ENCODE data around the gene CCNY. TPM values are rescaled to one million over a fixed set of nuclear protein-coding genes. Genes with fewer than 3 reads are reported as not detected.

Gene CCNY
- total and polyA plus RNA-seq, 2 of the 4 experiments (the other 2 are of a cell fraction) = 38.0 to 131 TPM

DNA sequence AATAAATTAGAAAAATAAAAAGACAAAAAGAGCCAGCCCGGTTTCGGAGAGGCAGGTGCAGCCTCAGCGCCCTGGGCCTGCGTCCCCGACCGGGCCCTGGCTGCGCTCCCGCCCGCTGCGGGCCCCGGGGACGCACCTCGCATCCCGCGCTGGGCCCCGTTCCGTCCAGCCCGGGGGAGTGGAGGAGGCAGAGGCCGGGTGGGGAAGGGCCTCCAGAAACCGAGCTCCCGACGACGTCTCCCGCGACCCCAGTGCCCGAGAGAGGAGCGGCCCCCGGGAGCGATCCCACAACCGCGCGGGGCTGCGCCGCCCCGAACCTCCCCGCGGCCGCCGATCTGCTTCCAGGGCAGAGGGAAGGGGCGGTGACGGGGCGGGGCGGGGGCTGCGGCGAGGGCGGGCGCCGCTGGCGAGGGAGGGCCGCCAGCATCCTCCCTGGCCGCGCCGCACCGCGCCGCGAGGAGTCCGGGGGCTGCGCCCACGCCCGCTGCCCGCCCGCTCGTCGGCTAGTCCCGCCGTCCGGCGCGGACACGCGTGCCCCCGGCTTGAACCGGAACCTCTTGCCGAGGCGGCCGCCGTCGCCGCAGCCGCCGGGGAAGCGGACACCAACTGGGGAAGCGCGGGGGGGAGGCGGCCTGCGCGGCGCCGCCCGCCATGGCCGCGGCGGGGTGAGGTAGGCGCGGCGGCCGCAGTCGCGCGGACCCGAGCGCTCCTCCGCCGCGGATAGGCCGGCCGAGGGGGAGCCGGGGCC is at the start of gene CCNY (continued):
- TF ChIP-seq RCOR1 (IDR thresholded peaks at IDR 0.05; ENCODE audit: insufficient replicate concordance, low read length) (no peak), MXI1 (IDR thresholded peaks at IDR 0.05; ENCODE audit: borderline replicate concordance, low read depth, low read length) (no peak), MAFK (IDR thresholded peaks at IDR 0.05; ENCODE audit: low read depth, low read length) (no peak), NFE2L2 (IDR thresholded peaks at IDR 0.05; ENCODE audit: low read depth, low read length) (no peak)

DNA sequence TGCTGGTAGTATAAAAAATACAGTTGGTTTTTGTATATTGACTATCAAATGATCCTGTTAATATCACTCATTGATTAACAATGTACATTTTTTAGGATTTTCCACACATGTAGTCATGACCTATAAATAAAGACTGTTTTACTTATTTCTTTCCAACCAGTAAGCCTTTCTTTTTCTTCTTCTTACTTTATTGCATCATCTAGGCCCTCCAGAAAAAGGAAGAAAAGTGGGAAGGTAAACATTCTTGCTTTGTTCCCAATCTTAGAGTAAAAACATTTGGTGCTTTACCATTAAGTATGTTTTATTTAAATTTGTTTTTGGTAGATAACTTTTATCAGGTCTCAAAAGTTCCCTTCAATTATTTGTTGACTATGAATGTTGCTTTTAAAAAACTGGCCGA is 47.1 kb upstream of the CCNY start:
- H4K20me1 ChIP-seq (ENCODE audit: insufficient read depth, low read length) = no peaks in the 10 kb centered on the region
- no peak overlapping the region for H3K9ac ChIP-seq (ENCODE audit: low read depth, low read length)
- H3K27ac ChIP-seq (ENCODE audit: insufficient read depth, low read length) = no peak overlapping the region
- no peak overlapping the region for H3K56ac ChIP-seq (ENCODE audit: extremely low read depth, insufficient read depth, low read length)
- no peak overlapping the region for H3K4me3 ChIP-seq (ENCODE audit: insufficient read depth, low read depth, low read length)
- H3K23ac ChIP-seq (ENCODE audit: low read depth, low read length) = no peak overlapping the region
- 0 out of 2 replicates have a peak, but pooled peaks cover 2% of the 10 kb centered on the region for H3K4me1 ChIP-seq (ENCODE audit: control insufficient read depth, insufficient read depth, low read length)
- H3K9me3 ChIP-seq (ENCODE audit: control insufficient read depth, insufficient read depth, low read length) = no peaks in the 10 kb centered on the region
- H4K91ac ChIP-seq (ENCODE audit: insufficient read depth, low read depth, low read length) = no peak overlapping the region
- H3K18ac ChIP-seq (ENCODE audit: low read depth, low read length) = no peak overlapping the region
- no peak overlapping the region for H2BK20ac ChIP-seq (ENCODE audit: low read depth, low read length)
- no peak overlapping the region for H2BK15ac ChIP-seq (ENCODE audit: low read depth, low read length)
- H3K14ac ChIP-seq (replicated peaks; ENCODE audit: low read depth, low read length) = no peak overlapping the region
- no peak for DNase-seq
- no peaks in the 10 kb centered on the region for H3K79me1 ChIP-seq (ENCODE audit: low read depth in 1 of 2, low read length in 2 of 2)
- H4K8ac ChIP-seq (ENCODE audit: low read depth in 2 of 2, low read length in 2 of 2) = no peak overlapping the region
- dilution Hi-C loops (cut with HindIII; ENCODE audit: low sequenced_read_pairs, unreplicated experiment) (no loop called here), intact Hi-C loops (cut with micrococcal nuclease) (no loop called here), in situ Hi-C loops (cut with MboI; ENCODE audit: low sequenced_read_pairs) (no loop called here)
- no peak for ATAC-seq (ENCODE audit: low read depth)
- no CpG with 5 or more reads among the region's 1 CpG for WGBS, 2 experiments (ENCODE audit: extremely low coverage in 2 of 2, insufficient read length in 1 of 2)
- no peak overlapping the region for H2AK9ac ChIP-seq (replicated peaks; ENCODE audit: low read depth, low read length, poor library complexity)
- H2BK5ac ChIP-seq (ENCODE audit: low read depth, low read length, poor library complexity, severe bottlenecking) = no peak overlapping the region
- H4K5ac ChIP-seq (ENCODE audit: low read depth, low read length) = no peak overlapping the region
- H3K27me3 ChIP-seq (ENCODE audit: control insufficient read depth, insufficient read depth, low read length) = no peaks in the 10 kb centered on the region
- no peaks in the 10 kb centered on the region for H3K36me3 ChIP-seq (ENCODE audit: control insufficient read depth, insufficient read depth, low read length)
- no peak overlapping the region for H2AK5ac ChIP-seq (ENCODE audit: low read depth, low read length)
- POLR2A ChIA-PET (ENCODE audit: unreplicated experiment) = no interaction called here
- no peak overlapping the region for H3K4me2 ChIP-seq (ENCODE audit: low read depth, low read length)
- CTCF ChIA-PET = no interaction called here
- H2BK120ac ChIP-seq (ENCODE audit: low read depth, low read length) = no peak overlapping the region
- TF ChIP-seq MAFK (IDR thresholded peaks at IDR 0.05; ENCODE audit: low read depth, low read length) (no peak), CEBPB (IDR thresholded peaks at IDR 0.05; ENCODE audit: low read depth, low read length) (peak; percentile 72), POLR2A (IDR thresholded peaks at IDR 0.05; ENCODE audit: low read depth, low read length) (no peak), MAZ (IDR thresholded peaks at IDR 0.05; ENCODE audit: borderline replicate concordance, low read depth, low read length) (no peak)
- H3K9me1 ChIP-seq (ENCODE audit: insufficient read depth, low read length) = no peaks in the 10 kb centered on the region
- BruUV-seq (replicated peaks) = no TSS peak
- H2AFZ ChIP-seq (replicated peaks; ENCODE audit: low read length, poor library complexity) = no peak overlapping the region
- no peak overlapping the region for H3K4ac ChIP-seq (ENCODE audit: low read depth, low read length)
